Uterus (tissue), 2 donors: ENCODE data around the gene VWF.

Source experiments
- CTCF ChIP-seq, 4 experiments: fragments of 200-600 bp in 2 of 4; fragments of 450-650 bp in 2 of 4; sonication (generic) in 2 of 4; IDR thresholded peaks; one replicate each; pipeline ENCODE4 v1.5.1; 2016 to 2019; ENCODE audit warnings: antibody characterized with exemption in 4 of 4, mild to moderate bottlenecking in 2 of 4, moderate library complexity in 1 of 4
- POLR2A ChIP-seq, 2 donors: fragments of 450-650 bp; IDR thresholded peaks; one replicate each; pipeline ENCODE4 v1.6.1; 2016; ENCODE audit warnings: antibody characterized with exemption in 2 of 2, mild to moderate bottlenecking in 1 of 2, moderate library complexity in 1 of 2

- TF ChIP-seq POLR2A (IDR thresholded peaks at IDR 0.05), result no peak
- no peak for TF ChIP-seq CTCF (IDR thresholded peaks at IDR 0.05)
Measured at GRCh38 chr12:5905757-5906156, 218.7 kb downstream of the VWF start.
